Panc1 (cell line): ENCODE measurements around the gene CLCN4.

Experiments
- CTCF ChIP-seq: fragments of 450-650 bp; IDR thresholded peaks from 2 replicates; pipeline ENCODE4 v1.5.1; 2017; ENCODE audit warnings: mild to moderate bottlenecking
- POLR2AphosphoS5 ChIP-seq: IDR thresholded peaks from 2 replicates; pipeline ENCODE4 v1.6.1; 2012; ENCODE audit warnings: mild to moderate bottlenecking, low read depth, low read length, moderate library complexity
- REST ChIP-seq, 2 experiments: IDR thresholded peaks; 2 replicates each; pipeline ENCODE4 v1.6.1; 2011 to 2012; ENCODE audit warnings: low read depth in 2 of 2, control low read depth in 1 of 2, low read length in 1 of 2, mild to moderate bottlenecking in 1 of 2, moderate library complexity in 1 of 2; ENCODE audit not compliant: insufficient read depth in 1 of 2
- SIN3A ChIP-seq: IDR thresholded peaks from 2 replicates; pipeline ENCODE4 v1.6.1; 2012; ENCODE audit warnings: low read depth, mild to moderate bottlenecking, low read length, moderate library complexity, borderline replicate concordance; ENCODE audit not compliant: insufficient read depth
- TCF7L2 ChIP-seq: IDR thresholded peaks from 2 replicates; pipeline ENCODE4 v1.6.1; 2011; ENCODE audit warnings: mild to moderate bottlenecking, low read depth, low read length, inconsistent platforms

- TF ChIP-seq CTCF (no peak), POLR2AphosphoS5 (no peak), SIN3A (no peak), REST (IDR thresholded peaks at IDR 0.05; ENCODE audit: insufficient read depth in 1 of 2, low read depth in 2 of 2, low read length in 1 of 2) (no peak), TCF7L2 (no peak)
Observed at GRCh38 chrX:10230222-10230621, 73.4 kb downstream of the CLCN4 start.
